Bronchial epithelial cell (primary cell): ENCODE data around the gene DCTN5. TPM values are rescaled to one million over a fixed set of nuclear protein-coding genes. Genes with fewer than 3 reads are reported as not detected.
A peak's percentile ranks its signal among the peaks of the same experiment; 100 is the strongest.

Experiments used
- DNase-seq: peaks from one replicate; pipeline ENCODE4 v3.0.0-alpha.2; 2010; ENCODE audit warnings: low read depth
- FAIRE-seq: peaks from 2 replicates; lab custom pipeline; 2011; peaks lifted over from hg19 to GRCh38; lab: Jason Lieb, UNC
- H3K27me3 ChIP-seq: 2 replicates; pipeline ENCODE4 v1.5.1; 2011; ENCODE audit warnings: low read length; ENCODE audit not compliant: control insufficient read depth, insufficient read depth
- H3K36me3 ChIP-seq: 2 replicates; pipeline ENCODE4 v1.5.1; 2011; ENCODE audit warnings: low read length; ENCODE audit not compliant: control insufficient read depth, insufficient read depth
- H3K4me3 ChIP-seq: 2 replicates; pipeline ENCODE4 v1.5.1; 2011; ENCODE audit warnings: mild to moderate bottlenecking, low read depth, low read length, control low read depth
- CTCF ChIP-seq: IDR thresholded peaks from 2 replicates; pipeline ENCODE4 v1.5.1; 2011; ENCODE audit warnings: mild to moderate bottlenecking, moderate library complexity, low read length, control low read depth, inconsistent platforms; ENCODE audit not compliant: insufficient read depth, severe bottlenecking
- total RNA-seq: library from RNA; depleted of rRNA; stranded (reverse); fragments of >200 nt; gene quantifications from 2 replicates; pipeline ENCODE4 v1.2.1, GENCODE V29; 2014

The DCTN5 gene
- 47.0 and 51.6 TPM in 2 replicates for total RNA-seq

GRCh38 chr16:23640931-23641765, at the start of gene DCTN5, which contains the start of gene PALB2:
TSS of gene DCTN5 (plus strand) at chr16:23641466. CDS start at chr16:23641543, 77 bp downstream.
TSS of gene PALB2 (minus strand) at chr16:23641310. CDS start at chr16:23641157, 153 bp downstream.
- Histone ChIP-seq H3K36me3 (peaks cover 7% of the 10 kb centered on the region), H3K4me3 (peak within 1 kb of the TSS; percentile 96), H3K27me3 (no peaks in the 10 kb centered on the region)
- DNase-seq (peak; percentile 89), FAIRE-seq (no peak)
- no peak for TF ChIP-seq CTCF

GRCh38 chr16:23594186-23594585, 47.1 kb upstream of the DCTN5 start:
- H3K36me3 ChIP-seq = peaks cover 18% of the 10 kb centered on the region
- DNase-seq = no peak
- no peak for FAIRE-seq
- TF ChIP-seq CTCF = no peak
- H3K27me3 ChIP-seq = no peaks in the 10 kb centered on the region
- no peak overlapping the region for H3K4me3 ChIP-seq

- H3K27me3 ChIP-seq = no peaks in the 10 kb centered on the region
- DNase-seq = no peak
- FAIRE-seq = no peak
- TF ChIP-seq CTCF = no peak
- peaks cover 12% of the 10 kb centered on the region for H3K36me3 ChIP-seq
- peak overlapping the region; percentile 97 for H3K4me3 ChIP-seq
These were observed 45.9 kb upstream of the DCTN5 start for GRCh38 chr16:23595246-23595950.

- H3K4me3 ChIP-seq = peak within 1 kb of the TSS; percentile 97
- peak; percentile 95 for TF ChIP-seq CTCF
- H3K27me3 ChIP-seq = no peaks in the 10 kb centered on the region
- DNase-seq = peak; percentile 73
- peaks cover 12% of the 10 kb centered on the region for H3K36me3 ChIP-seq
- no peak for FAIRE-seq
These were observed 45.1 kb upstream of the DCTN5 start, which contains the start of gene NDUFAB1 for GRCh38 chr16:23595951-23596720. TSS of gene NDUFAB1 (minus strand) at chr16:23596316. CDS start at chr16:23596290, 26 bp downstream.

GRCh38 chr16:23597003-23597756, 44.1 kb upstream of the DCTN5 start:
- Histone ChIP-seq H3K36me3 (peaks cover 5% of the 10 kb centered on the region), H3K4me3 (no peak overlapping the region), H3K27me3 (no peaks in the 10 kb centered on the region)
- DNase-seq (peak; percentile 15), FAIRE-seq (no peak)
- TF ChIP-seq CTCF = peak; percentile 18
